Keratinocyte (primary cell): ENCODE measurements around the gene SLAMF1.

Source experiments
- EZH2 ChIP-seq: IDR thresholded peaks from one replicate; pipeline ENCODE4 v1.6.1; 2012; ENCODE audit warnings: inconsistent platforms, mild to moderate bottlenecking, low read length, moderate library complexity
- TF ChIP-seq, protein P1 (sequence below), 3 experiments: IDR thresholded peaks in 1 of 3; conservative IDR thresholded peaks in 1 of 3; optimal IDR thresholded peaks in 1 of 3; 2 replicates in 2 of 3; 3 replicates in 1 of 3; pipeline versions ENCODE3 to v1.5.1; 2011; ENCODE audit warnings: low read length in 3 of 3, mild to moderate bottlenecking in 3 of 3, moderate library complexity in 2 of 3, control low read depth in 1 of 3, inconsistent platforms in 1 of 3; ENCODE audit not compliant: insufficient read depth in 2 of 3; ENCODE audit errors: extremely low read depth in 1 of 3

GRCh38 chr1:160597705-160598104 lies 49.1 kb downstream of the SLAMF1 start:
- TF ChIP-seq, protein P1, sequence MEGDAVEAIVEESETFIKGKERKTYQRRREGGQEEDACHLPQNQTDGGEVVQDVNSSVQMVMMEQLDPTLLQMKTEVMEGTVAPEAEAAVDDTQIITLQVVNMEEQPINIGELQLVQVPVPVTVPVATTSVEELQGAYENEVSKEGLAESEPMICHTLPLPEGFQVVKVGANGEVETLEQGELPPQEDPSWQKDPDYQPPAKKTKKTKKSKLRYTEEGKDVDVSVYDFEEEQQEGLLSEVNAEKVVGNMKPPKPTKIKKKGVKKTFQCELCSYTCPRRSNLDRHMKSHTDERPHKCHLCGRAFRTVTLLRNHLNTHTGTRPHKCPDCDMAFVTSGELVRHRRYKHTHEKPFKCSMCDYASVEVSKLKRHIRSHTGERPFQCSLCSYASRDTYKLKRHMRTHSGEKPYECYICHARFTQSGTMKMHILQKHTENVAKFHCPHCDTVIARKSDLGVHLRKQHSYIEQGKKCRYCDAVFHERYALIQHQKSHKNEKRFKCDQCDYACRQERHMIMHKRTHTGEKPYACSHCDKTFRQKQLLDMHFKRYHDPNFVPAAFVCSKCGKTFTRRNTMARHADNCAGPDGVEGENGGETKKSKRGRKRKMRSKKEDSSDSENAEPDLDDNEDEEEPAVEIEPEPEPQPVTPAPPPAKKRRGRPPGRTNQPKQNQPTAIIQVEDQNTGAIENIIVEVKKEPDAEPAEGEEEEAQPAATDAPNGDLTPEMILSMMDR (optimal IDR thresholded peaks at IDR 0.05 in 1 of 3, IDR thresholded peaks at IDR 0.05 in 1 of 3, conservative IDR thresholded peaks at IDR 0.05 in 1 of 3; ENCODE audit: extremely low read depth in 1 of 3, insufficient read depth in 2 of 3, low read length in 3 of 3) = no peak
- TF ChIP-seq EZH2 = no peak
